Vagina (tissue), 2 donors: Measurements from ENCODE around the gene SHANK3.

Experiments
- CTCF ChIP-seq, 3 experiments: fragments of 450-650 bp in 2 of 3; fragments of 200-600 bp in 1 of 3; sonication (generic) in 1 of 3; IDR thresholded peaks; one replicate each; pipeline ENCODE4 v1.5.1; 2017 to 2019; ENCODE audit warnings: antibody characterized with exemption in 3 of 3, mild to moderate bottlenecking in 2 of 3, moderate library complexity in 2 of 3
- POLR2AphosphoS5 ChIP-seq, 2 donors: sonication (generic); formaldehyde crosslinking; IDR thresholded peaks; one replicate each; pipeline ENCODE4 v1.9.0; 2017; ENCODE audit warnings: antibody characterized with exemption in 2 of 2, mild to moderate bottlenecking in 2 of 2, low read depth in 1 of 2; ENCODE audit not compliant: insufficient read depth in 1 of 2

GRCh38 chr22:50633771-50634170, 38.9 kb upstream of the SHANK3 start:
- TF ChIP-seq CTCF (IDR thresholded peaks at IDR 0.05) (no peak), POLR2AphosphoS5 (IDR thresholded peaks at IDR 0.05; ENCODE audit: insufficient read depth in 1 of 2, low read depth in 1 of 2) (no peak)
